OCI-M2 (cell line): ENCODE measurements around the gene PI16.
"Not testable (repeated sequence)": the region's sequence is repeated elsewhere in the genome, so short reads cannot be mapped to it uniquely, and the experiment has no call there.

Experiments
- DNase-seq: peaks from one replicate; lab custom pipeline; 2025; ENCODE audit not compliant: unreplicated experiment; lab: John Stamatoyannopoulos, UW

The PI16 gene

GRCh38 chr6:36973647-36974046 lies 19.1 kb downstream of the PI16 start:
- DNase-seq, result no peak

GRCh38 chr6:36975231-36976006 lies 20.9 kb downstream of the PI16 start:
- no peak for DNase-seq

DNA sequence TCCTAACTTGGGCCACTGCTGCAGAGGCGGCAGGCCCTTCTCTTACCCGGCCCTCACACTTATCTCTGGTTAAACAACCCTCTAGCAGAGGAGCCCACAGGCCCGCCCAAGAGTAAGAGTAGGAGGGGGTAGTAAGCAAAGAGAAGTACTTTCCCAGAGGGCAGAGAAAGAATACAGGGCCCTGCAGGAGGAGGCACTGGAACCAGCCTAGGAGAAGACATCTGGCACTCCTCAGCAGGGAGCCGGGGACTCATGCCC lies 21.4 kb downstream of the PI16 start:
- DNase-seq, result no peak

- DNase-seq, result no peak
Observed at GRCh38 chr6:36976509-36976908, 22.0 kb downstream of the PI16 start.

DNA sequence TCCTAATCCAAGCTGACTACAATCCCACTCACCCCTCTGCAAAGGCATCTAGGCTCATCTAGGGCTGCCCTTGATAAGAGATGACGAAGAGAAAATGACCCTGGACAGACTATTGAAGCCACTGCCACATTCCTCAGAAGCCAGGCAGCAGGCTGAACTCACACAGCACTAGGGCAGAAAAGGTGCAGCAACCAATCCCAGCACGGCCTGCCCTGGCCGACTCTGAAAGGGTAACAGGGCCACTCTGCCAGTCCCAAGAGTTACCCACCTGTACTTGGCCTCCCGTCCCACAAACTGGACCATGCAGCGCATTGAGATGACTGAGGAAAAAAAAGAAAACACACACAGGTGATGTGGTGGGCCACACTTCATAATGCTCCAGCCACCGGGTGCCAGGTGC lies 22.4 kb downstream of the PI16 start:
- no peak for DNase-seq

- DNase-seq, result no peak
Observed at GRCh38 chr6:36977470-36977941, 23.0 kb downstream of the PI16 start.

- no peak for DNase-seq
Observed at GRCh38 chr6:36978421-36979346, 24.1 kb downstream of the PI16 start.

GRCh38 chr6:36979347-36979742 lies 24.8 kb downstream of the PI16 start:
- DNase-seq, result no peak

GRCh38 chr6:36980129-36980528 lies 25.6 kb downstream of the PI16 start:
- no peak for DNase-seq

DNA sequence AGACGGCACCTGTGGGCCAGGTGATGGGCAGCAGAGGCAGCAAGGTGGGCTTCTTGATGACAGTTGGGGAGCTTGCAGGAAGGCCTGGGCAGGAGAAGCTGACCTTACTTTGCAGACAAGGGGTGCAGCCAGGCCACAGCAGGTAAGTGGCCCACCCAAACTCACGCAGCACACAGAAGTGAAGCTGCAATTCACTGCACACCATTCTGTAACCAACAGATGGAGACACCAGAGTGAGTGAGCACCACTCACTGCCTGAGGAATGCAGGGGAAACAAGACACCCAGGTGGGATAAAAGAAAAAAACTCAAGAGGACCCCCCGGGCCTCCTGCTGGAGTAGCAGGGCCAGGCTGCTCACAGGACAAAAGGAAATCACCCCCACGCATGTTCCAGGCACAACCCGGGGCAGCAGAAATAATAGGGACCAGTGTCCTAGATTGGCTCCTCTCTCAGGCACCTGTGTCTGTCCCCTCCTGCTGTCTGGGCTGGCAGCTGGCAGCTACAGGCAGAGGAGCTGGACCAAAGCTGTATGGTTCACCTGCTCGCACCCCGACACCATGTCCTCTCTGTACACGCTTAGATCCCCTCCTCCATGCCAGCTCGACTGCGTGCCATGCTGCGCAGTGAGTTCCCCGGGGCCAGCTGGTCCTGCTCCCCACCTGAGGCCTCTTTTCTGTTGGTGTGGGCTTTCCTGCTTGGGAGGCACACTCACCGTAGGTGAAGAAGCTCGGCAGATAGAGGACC lies 26.5 kb downstream of the PI16 start:
- no peak for DNase-seq

GRCh38 chr6:36983538-36983937 lies 29.0 kb downstream of the PI16 start:
- DNase-seq, result no peak

DNA sequence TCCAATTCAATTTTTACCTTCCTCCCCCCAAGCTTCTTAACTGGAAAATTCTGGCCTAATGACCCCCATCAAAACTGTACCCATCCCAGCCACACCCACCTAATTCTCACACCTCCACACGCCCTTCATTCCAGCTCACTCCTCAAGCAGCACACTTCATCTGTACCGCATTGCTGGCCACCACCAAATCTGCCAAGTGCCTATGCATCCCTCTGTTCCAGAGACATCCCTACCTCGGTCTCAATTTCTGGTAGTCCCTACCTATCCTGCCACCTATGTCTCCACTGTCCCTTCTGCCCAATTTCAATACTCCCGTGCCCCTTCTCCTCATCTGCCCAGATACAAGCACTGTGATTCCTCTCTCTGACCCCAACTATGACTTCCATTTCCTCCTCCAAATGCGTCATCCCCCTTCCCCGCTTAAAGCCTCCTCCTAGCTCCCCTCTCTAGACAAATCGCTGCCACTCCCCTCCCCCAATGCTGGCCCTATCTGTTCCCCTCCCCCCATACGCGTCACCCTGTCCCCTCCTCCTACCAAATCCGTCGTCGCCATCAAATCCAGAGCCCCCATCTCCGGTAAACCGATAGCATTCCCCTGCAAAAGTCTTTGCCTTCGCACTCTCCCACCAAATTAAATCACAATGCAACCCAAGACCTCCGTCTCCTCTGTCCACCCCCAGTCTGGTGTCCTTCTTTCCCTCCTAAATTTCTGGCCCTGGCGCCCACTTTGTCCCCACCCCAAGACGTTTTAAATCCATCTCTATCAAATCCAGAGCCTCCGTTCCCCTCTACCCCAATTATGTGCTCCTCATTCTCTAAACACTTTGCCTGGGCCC lies 30.3 kb downstream of the PI16 start:
- no peak for DNase-seq

DNA sequence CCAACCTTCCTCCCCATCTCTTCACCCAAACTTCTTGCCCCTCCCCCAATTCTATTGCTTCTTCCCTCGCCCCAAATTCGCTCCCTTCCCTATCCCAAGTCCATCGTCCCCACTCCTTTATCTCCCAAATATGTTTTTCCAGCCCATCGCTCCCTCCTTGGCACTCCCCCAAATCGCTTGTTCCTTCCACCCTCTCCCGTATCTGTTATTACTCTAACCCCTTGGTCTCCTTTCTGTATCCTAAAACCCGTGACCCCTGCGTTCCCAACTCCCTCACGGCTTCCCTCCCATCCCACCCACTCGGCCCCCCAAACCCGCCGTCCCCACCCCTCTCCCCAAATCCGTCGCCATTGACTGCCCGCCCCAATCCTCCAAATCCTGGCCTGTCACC lies 30.9 kb downstream of the PI16 start:
- no peak for DNase-seq

- DNase-seq, result peak; percentile 79
Observed at GRCh38 chr6:36985808-36986703, 31.5 kb downstream of the PI16 start, which contains the start of gene MTCH1. MTCH1 (minus strand) TSS chr6:36986196; CDS start chr6:36986173, 23 bp downstream.

DNA sequence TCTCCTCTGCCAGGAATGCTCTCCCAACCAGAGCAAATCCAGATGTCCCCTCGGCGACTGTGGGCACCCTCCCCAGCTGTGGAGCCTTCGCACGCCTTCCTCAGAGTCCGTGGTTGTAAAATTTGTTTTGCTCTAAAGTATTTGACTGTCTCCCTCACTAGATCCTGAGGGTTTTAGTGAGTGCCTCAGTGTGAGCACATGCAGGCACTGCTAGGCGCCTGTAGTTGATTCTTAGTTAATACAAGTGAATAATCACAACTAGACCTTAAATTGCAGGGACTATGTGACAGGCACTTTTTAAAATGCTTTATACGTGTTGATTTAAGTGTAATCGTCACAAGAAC lies 32.1 kb downstream of the PI16 start:
- no peak for DNase-seq

- DNase-seq, result no peak
Observed at GRCh38 chr6:36989264-36989663, 34.7 kb downstream of the PI16 start.

DNA sequence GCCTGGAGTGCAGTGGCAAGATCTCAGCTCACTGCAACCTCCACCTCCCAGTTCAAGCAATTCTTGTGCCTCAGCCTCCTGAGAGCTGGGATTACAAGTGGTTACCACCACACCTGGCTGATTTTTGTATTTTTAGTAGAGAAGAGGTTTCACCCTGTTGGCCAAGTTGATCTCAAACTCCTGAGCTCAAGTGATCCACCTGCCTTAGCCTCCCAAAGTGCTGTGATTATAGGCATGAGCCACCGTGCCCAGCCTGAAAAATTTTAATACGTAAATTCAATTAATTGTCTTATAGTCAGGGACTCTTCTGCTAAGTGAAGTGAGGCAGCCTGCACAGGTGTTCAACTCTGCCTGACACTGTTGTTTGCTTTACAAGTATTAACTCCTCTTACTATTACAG lies 35.9 kb downstream of the PI16 start:
- DNase-seq, result not testable (repeated sequence)

DNA sequence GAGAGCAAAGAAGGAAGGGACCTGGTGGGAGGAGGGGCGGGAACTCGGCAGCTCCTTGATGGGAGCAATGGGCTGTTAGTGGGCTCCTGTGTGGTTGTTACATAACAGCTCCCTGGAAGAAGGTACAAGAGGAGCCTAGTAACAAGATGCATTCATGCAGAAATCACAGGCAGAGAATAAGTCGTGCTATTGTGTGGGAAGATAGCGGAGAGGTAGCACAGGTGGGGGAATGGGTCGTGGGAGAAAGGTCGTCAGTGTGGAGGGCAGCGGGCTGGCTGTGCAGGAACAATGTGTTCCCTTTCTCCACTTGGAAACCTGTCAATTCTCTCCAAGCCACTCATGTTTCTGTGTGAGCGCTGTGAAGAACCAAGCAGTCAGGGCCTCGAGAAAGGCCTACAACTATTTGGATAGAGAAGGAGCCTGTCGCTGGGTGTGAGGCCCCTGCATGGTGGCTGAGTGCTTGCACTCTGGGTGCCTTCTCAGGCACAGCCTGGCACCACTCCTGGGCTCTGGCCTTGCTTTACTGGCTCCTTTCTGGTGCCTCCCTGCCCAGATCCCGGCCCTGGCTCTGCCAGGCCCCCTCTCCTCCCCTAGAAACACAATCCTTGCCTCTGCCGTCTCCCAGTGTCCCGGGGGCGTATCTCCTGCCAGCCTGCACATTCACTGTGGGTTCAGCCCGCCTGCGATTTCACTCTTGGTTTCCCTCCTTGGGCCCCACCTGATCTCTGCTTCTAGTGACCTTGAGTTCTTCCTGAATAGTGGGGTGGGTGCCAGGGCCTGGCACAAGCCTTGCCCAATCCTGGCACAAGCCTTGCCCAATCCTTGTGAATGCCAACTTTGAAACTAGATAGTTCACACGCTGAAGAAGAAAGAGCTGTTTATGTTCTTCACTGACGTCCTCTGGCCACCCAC lies 43.5 kb downstream of the PI16 start:
- DNase-seq, result no peak

DNA sequence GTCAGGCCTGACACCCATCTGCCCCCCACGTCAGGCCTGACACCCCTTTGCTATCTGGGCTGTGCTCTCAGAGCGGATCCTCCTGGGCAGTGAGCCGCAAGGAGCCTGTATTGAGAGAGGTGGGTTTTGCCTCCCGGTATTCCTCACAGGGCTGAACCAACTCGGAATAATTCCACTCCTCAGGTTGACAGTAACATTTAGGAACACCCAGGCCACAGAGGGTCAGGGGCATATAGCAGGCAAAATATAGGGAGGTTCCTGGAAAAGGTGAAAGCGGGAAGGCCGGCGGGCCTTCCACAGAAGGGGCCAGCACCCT lies 44.1 kb downstream of the PI16 start:
- no peak for DNase-seq
